Natural killer cell treated with Interleukin-12 subunit alpha and Interleukin-12 subunit beta and Interleukin-15 and Interleukin-18, amount 100 ng/mL, for 72 hours (primary cell): Measurements from ENCODE around the gene ZFAND2B. TPM values are rescaled to one million over a fixed set of nuclear protein-coding genes. Genes with fewer than 3 reads are reported as not detected.
A peak's percentile ranks its signal among the peaks of the same experiment; 100 is the strongest.

ENCODE experiments used
- ATAC-seq, 2 donors: fragments of 150-1000 bp; cut with Tn5 transposase in 1 of 2; sonication (Bioruptor Pico), chemical (Tn5 transposase) in 1 of 2; 2 replicates each; pipeline ENCODE4 v1.10.0; 2021
- DNase-seq: peaks from one replicate; pipeline ENCODE4 v3.0.0; 2022; ENCODE audit warnings: low spot score
- H3K27ac Mint-ChIP-seq, 2 donors: 1 replicate in 1 of 2; 2 replicates in 1 of 2; pipeline ENCODE4 v1.8.0; 2022; ENCODE audit warnings: mixed read lengths in 2 of 2, mild to moderate bottlenecking in 1 of 2, moderate library complexity in 1 of 2
- H3K27me3 Mint-ChIP-seq, 2 donors: 1 replicate in 1 of 2; 2 replicates in 1 of 2; pipeline ENCODE4 v1.8.0; 2022; ENCODE audit warnings: mixed read lengths in 2 of 2
- H3K36me3 Mint-ChIP-seq: one replicate; pipeline ENCODE4 v1.8.0; 2022; ENCODE audit warnings: mixed read lengths
- H3K4me1 Mint-ChIP-seq, 2 donors: 1 replicate in 1 of 2; 2 replicates in 1 of 2; pipeline ENCODE4 v1.8.0; 2022; ENCODE audit warnings: low read depth in 2 of 2, mixed read lengths in 2 of 2, mild to moderate bottlenecking in 1 of 2
- H3K4me3 Mint-ChIP-seq: one replicate; pipeline ENCODE4 v1.8.0; 2022; ENCODE audit warnings: mixed read lengths
- H3K9me3 Mint-ChIP-seq: 2 replicates; pipeline ENCODE4 v1.8.0; 2022; ENCODE audit warnings: mixed read lengths
- total RNA-seq, 2 donors: library from RNA; stranded (reverse); gene quantifications; one replicate each; pipeline ENCODE4 v1.2.3, GENCODE V29; 2022

The ZFAND2B gene
- total RNA-seq, 2 donors from 2014 or later: 40.4 to 51.8 TPM

GRCh38 chr2:219204425-219205164, 2.0 kb upstream of the ZFAND2B start:
- H3K27me3 Mint-ChIP-seq: peaks cover 0 to 1% of the 10 kb centered on the region in 2 donors
- H3K9me3 Mint-ChIP-seq: no peaks in the 10 kb centered on the region
- H3K4me1 Mint-ChIP-seq: peaks cover 20 to 28% of the 10 kb centered on the region in 2 donors
- DNase-seq: no peak
- no peak for ATAC-seq
- H3K27ac Mint-ChIP-seq: peak overlapping the region in 1 of 2 donors; percentile 96
- H3K36me3 Mint-ChIP-seq: no peaks in the 10 kb centered on the region
- H3K4me3 Mint-ChIP-seq: peak overlapping the region; percentile 82

GRCh38 chr2:219205165-219205538, 1.4 kb upstream of the ZFAND2B start:
- no peaks in the 10 kb centered on the region for H3K36me3 Mint-ChIP-seq
- peak overlapping the region; percentile 88 to 96 for H3K27ac Mint-ChIP-seq
- H3K4me1 Mint-ChIP-seq: peaks cover 24 to 27% of the 10 kb centered on the region in 2 donors
- H3K27me3 Mint-ChIP-seq: no peaks in the 10 kb centered on the region
- peak overlapping the region; percentile 82 for H3K4me3 Mint-ChIP-seq
- no peak for DNase-seq
- H3K9me3 Mint-ChIP-seq: no peaks in the 10 kb centered on the region
- no peak for ATAC-seq

- ATAC-seq: no peak
- Mint-ChIP-seq H3K4me1 (peaks cover 17 to 21% of the 10 kb centered on the region in 2 donors), H3K9me3 (no peaks in the 10 kb centered on the region), H3K36me3 (no peaks in the 10 kb centered on the region), H3K27me3 (no peaks in the 10 kb centered on the region), H3K27ac (peak overlapping the region; percentile 88 to 96), H3K4me3 (peak overlapping the region; percentile 82)
- no peak for DNase-seq
These were observed 628 bp upstream of the ZFAND2B start for GRCh38 chr2:219205981-219206327.

DNA sequence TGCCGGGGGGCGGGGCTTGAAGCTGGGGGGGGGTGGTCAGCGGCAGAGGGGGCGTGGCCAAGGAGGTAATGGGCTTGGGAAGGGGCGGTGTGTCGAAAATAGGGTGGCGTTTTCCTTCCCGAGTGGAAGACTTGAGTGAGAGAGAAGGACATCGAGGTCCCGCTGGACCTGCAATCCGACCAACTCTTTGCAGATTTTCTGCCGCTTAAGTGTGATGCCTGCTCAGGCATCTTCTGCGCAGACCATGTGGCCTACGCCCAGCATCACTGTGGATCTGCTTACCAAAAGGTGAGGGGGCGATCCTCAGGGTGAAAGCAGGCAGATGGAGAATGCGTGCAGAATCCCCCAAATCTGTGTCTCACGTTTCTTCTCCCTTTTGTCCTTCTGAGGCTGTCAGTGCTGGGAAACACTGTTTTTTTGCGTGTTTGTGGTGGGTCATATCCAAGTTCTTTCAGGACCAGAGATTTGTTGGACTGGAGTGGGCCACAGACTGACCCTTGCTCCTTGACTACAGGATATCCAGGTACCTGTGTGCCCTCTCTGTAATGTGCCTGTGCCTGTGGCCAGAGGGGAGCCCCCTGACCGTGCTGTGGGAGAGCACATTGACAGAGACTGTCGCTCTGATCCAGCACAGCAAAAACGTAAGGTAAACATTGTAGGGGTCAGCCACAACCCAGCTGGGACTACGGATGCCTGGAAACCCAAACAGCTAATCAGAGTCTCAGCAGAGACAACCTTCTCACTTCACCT, 727 bp downstream of the ZFAND2B start:
- Mint-ChIP-seq H3K4me1 (peaks cover 20 to 21% of the 10 kb centered on the region in 2 donors), H3K27me3 (no peaks in the 10 kb centered on the region), H3K27ac (peak overlapping the region; percentile 63 to 73), H3K36me3 (no peaks in the 10 kb centered on the region), H3K4me3 (peak overlapping the region; percentile 82), H3K9me3 (no peaks in the 10 kb centered on the region)
- no peak for ATAC-seq
- no peak for DNase-seq

DNA sequence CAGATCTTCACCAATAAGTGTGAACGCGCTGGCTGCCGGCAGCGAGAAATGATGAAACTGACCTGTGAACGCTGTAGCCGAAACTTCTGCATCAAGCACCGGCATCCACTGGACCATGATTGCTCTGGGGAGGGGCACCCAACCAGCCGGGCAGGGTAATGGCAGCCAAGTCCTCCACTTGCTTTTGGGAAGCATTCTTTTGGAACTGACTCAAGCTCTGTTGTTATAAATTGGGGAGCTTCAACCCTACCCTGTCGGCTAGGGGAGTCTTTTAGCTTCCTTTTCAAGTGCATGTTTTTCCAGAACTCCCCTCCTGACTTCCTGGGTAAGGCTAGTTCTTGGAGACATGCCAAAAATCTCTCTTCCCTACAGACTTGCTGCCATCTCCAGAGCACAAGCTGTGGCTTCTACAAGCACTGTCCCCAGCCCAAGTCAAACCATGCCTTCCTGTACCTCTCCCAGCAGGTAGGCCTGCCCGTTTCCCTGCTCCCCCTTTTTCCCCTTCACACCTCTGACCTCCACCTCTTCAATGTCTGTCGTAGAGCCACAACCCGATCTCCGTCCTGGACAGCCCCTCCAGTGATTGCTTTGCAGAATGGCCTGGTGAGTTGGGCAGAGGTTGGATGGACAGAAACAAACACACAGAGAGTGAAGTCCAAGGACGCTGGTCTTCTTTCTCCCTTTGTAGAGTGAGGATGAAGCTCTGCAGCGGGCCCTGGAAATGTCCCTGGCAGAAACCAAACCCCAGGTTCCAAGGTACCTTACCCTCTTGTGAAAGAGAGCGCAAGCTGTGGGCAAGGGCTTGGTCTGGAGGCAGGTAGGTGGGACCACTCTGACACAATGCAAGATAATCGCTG, 1.5 kb downstream of the ZFAND2B start:
- no peak for ATAC-seq
- DNase-seq: no peak
- Mint-ChIP-seq H3K36me3 (no peaks in the 10 kb centered on the region), H3K4me1 (peaks cover 20 to 21% of the 10 kb centered on the region in 2 donors), H3K27ac (peak overlapping the region; percentile 63 to 73), H3K27me3 (no peaks in the 10 kb centered on the region), H3K4me3 (peak overlapping the region; percentile 82), H3K9me3 (no peaks in the 10 kb centered on the region)

DNA sequence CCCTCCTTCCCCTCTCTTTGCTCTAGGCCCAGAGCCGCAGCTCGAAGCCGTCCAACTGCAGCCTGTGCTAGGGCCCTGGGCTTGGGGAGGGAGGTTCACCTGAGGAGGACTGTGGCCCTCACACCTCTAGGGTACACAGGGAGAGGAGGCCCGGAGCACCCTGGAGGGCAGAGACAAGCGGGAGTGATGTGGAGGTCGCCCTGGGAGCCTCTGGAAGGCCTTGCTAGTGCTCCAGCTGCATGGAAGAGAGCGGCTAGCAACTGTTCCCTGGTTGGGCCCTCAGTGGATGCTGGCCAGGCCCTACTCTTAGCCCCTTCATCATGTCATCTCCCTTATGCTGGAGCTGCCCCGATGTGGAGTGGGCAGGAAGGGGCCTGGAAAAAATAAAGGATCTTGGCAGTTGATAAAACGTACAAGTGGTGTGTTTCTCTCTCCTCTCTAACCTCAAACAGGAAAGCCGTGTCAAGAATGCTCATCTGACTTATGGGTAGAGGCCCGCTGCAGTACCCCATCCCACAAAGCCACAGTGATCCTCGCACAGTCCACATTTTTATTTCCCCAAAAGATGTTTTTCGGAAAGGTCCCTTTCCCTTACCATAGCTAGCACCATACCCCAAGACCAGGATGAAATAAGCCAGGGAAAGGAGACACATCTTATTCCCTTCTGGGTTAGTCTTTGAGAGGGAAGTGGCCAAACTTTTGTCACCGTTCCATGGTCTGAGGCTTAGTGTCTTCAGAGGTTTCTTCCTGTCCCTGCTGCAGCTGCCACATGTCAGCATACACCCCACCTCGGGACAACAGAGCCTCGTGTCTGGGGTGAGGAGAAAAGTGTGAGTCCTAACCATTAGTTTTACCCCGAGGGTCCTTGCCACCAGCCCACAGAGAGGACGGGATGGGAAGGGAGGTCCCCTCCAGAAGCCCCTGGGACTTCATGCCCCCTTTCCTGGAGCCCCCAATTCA, 2.9 kb downstream of the ZFAND2B start:
- Mint-ChIP-seq H3K36me3 (no peaks in the 10 kb centered on the region), H3K27ac (peak overlapping the region; percentile 62 to 70), H3K9me3 (no peaks in the 10 kb centered on the region), H3K4me1 (peaks cover 20 to 21% of the 10 kb centered on the region in 2 donors), H3K4me3 (peak overlapping the region; percentile 33), H3K27me3 (no peaks in the 10 kb centered on the region)
- no peak for ATAC-seq
- no peak for DNase-seq

GRCh38 chr2:219210196-219210885, 3.8 kb downstream of the ZFAND2B start:
- H3K9me3 Mint-ChIP-seq: no peaks in the 10 kb centered on the region
- peak overlapping the region; percentile 33 for H3K4me3 Mint-ChIP-seq
- H3K27ac Mint-ChIP-seq: peak overlapping the region; percentile 62 to 70
- no peak for ATAC-seq
- no peak for DNase-seq
- peaks cover 21 to 23% of the 10 kb centered on the region in 2 donors for H3K4me1 Mint-ChIP-seq
- no peaks in the 10 kb centered on the region for H3K36me3 Mint-ChIP-seq
- no peaks in the 10 kb centered on the region for H3K27me3 Mint-ChIP-seq

DNA sequence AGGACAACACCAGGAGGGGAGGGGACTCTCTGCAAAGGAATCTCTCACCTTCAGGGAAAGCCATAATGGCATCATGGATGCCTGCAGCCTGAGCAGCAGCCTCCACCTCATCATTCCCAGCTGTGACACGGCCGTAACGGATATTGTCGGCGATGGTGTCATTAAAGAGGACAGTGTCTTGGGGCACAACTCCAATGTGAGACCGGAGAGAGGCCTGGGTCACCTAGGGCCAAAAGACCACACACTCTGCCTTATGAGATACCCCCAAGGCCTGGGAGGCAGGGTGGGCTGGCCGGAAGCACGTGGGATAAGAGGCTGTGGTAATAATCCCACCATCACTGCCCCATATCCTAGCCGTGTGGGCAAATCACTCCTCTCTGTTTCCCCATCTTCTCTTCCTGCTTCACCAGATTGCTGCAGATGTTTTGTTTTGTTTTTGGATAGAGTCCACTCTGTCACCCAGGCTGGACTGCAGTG, 4.3 kb downstream of the ZFAND2B start:
- DNase-seq: no peak
- H3K36me3 Mint-ChIP-seq: no peaks in the 10 kb centered on the region
- H3K27me3 Mint-ChIP-seq: no peaks in the 10 kb centered on the region
- peaks cover 20 to 23% of the 10 kb centered on the region in 2 donors for H3K4me1 Mint-ChIP-seq
- ATAC-seq: no peak
- peak overlapping the region in 1 of 2 donors; percentile 62 for H3K27ac Mint-ChIP-seq
- no peaks in the 10 kb centered on the region for H3K9me3 Mint-ChIP-seq
- no peak overlapping the region for H3K4me3 Mint-ChIP-seq

- no peak overlapping the region for H3K4me3 Mint-ChIP-seq
- H3K36me3 Mint-ChIP-seq: no peaks in the 10 kb centered on the region
- no peak overlapping the region for H3K27ac Mint-ChIP-seq
- H3K27me3 Mint-ChIP-seq: no peaks in the 10 kb centered on the region
- no peak for DNase-seq
- H3K9me3 Mint-ChIP-seq: no peaks in the 10 kb centered on the region
- peaks cover 10 to 26% of the 10 kb centered on the region in 2 donors for H3K4me1 Mint-ChIP-seq
- ATAC-seq: no peak
These were observed 6.4 kb downstream of the ZFAND2B start for GRCh38 chr2:219213026-219213415.

GRCh38 chr2:219213486-219214071, 7.0 kb downstream of the ZFAND2B start:
- Mint-ChIP-seq H3K4me1 (peaks cover 5 to 24% of the 10 kb centered on the region in 2 donors), H3K4me3 (no peak overlapping the region), H3K27me3 (no peaks in the 10 kb centered on the region), H3K9me3 (no peaks in the 10 kb centered on the region), H3K27ac (no peak overlapping the region), H3K36me3 (no peaks in the 10 kb centered on the region)
- ATAC-seq (no peak), DNase-seq (no peak)

DNA sequence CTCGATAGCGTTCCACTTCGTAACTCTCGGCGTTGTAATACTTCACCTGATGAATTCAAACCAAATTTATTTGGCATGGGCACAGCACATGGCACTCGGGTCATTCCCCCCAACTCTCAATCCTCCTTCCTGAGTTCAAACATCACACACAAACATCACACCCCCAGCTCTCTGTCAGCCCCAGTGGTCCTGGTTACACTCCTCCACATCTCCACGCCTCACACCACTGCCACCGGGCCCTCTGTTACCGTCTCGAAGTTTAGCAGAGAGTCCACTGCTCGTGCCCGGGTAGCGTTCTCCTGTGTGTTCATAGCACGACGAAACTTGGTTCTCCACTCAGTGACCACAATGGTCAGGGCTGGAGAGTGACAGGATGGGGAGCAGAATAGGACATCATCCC, 7.6 kb downstream of the ZFAND2B start:
- DNase-seq: no peak
- H3K36me3 Mint-ChIP-seq: no peaks in the 10 kb centered on the region
- no peaks in the 10 kb centered on the region for H3K27me3 Mint-ChIP-seq
- no peak overlapping the region for H3K4me3 Mint-ChIP-seq
- no peaks in the 10 kb centered on the region for H3K9me3 Mint-ChIP-seq
- no peak for ATAC-seq
- H3K27ac Mint-ChIP-seq: no peak overlapping the region
- peaks cover 4 to 27% of the 10 kb centered on the region in 2 donors for H3K4me1 Mint-ChIP-seq

DNA sequence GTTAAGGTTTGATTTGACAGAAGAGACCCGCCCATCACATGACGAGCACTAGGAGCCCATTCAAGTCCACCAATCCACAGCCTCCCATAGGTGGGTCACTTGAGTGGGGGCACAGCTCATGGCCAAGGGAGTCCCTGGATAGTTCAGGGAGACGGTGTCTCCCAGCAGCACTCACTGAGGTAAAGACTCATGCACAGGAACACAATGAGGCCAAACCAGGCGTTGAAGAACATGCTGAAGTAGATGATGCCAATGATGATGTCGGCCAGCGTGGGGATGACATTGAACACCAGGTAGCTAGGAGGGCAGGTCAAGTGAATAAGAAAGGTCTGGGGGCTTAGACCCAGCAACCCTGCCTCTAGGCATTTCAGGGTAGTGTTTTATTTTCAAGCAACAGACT, 8.2 kb downstream of the ZFAND2B start:
- H3K36me3 Mint-ChIP-seq: no peaks in the 10 kb centered on the region
- no peaks in the 10 kb centered on the region for H3K27me3 Mint-ChIP-seq
- no peak for ATAC-seq
- H3K4me3 Mint-ChIP-seq: no peak overlapping the region
- H3K27ac Mint-ChIP-seq: peak overlapping the region in 1 of 2 donors; percentile 32
- peaks cover 4 to 27% of the 10 kb centered on the region in 2 donors for H3K4me1 Mint-ChIP-seq
- DNase-seq: no peak
- H3K9me3 Mint-ChIP-seq: no peaks in the 10 kb centered on the region
